ENCODE data around the gene ANLN.

- no peak for TF ChIP-seq POLR2A (IDR thresholded peaks at IDR 0.05)
- no peak for TF ChIP-seq CTCF (IDR thresholded peaks at IDR 0.05 in 4 of 5, conservative IDR thresholded peaks at IDR 0.05 in 1 of 5)
Observed at GRCh38 chr7:36363515-36363914, 26.1 kb upstream of the ANLN start.
